Ramos (cell line): ENCODE data around the gene SERPINA12.
"Not testable (repeated sequence)": the region's sequence is repeated elsewhere in the genome, so short reads cannot be mapped to it uniquely, and the experiment has no call there.

ENCODE experiments used
- in situ Hi-C: fragments of 300-500 bp; cut with MboI; formaldehyde crosslinking; loops from one replicate; pipeline ENCODE4 v1.14.3; 2022; ENCODE audit warnings: low sequenced_read_pairs; ENCODE audit not compliant: unreplicated experiment

Gene SERPINA12

GRCh38 chr14:94539181-94539580 is 29.9 kb upstream of the SERPINA12 start:
- in situ Hi-C loops: no loop called here

- in situ Hi-C loops: no loop called here
Observed at GRCh38 chr14:94538070-94538740, 28.9 kb upstream of the SERPINA12 start.

- in situ Hi-C loops: no loop called here
Observed at GRCh38 chr14:94536836-94537235, 27.6 kb upstream of the SERPINA12 start.

GRCh38 chr14:94535506-94535905 is 26.2 kb upstream of the SERPINA12 start:
- in situ Hi-C loops: no loop called here

- in situ Hi-C loops: no loop called here
Observed at GRCh38 chr14:94532447-94532846, 23.2 kb upstream of the SERPINA12 start.

- in situ Hi-C loops: no loop called here
Observed at GRCh38 chr14:94531187-94531586, 21.9 kb upstream of the SERPINA12 start.

- in situ Hi-C loops: no loop called here
Observed at GRCh38 chr14:94524093-94524492, 14.8 kb upstream of the SERPINA12 start.

- in situ Hi-C loops: no loop called here
Observed at GRCh38 chr14:94523265-94523664, 14.0 kb upstream of the SERPINA12 start.

- in situ Hi-C loops: no loop called here
Observed at GRCh38 chr14:94522115-94522724, 13.0 kb upstream of the SERPINA12 start.

- in situ Hi-C loops: no loop called here
Observed at GRCh38 chr14:94521375-94522114, 12.3 kb upstream of the SERPINA12 start.

- in situ Hi-C loops: no loop called here
Observed at GRCh38 chr14:94517641-94518257, 8.5 kb upstream of the SERPINA12 start.

GRCh38 chr14:94517248-94517640 is 8.0 kb upstream of the SERPINA12 start:
- in situ Hi-C loops: no loop called here

GRCh38 chr14:94515856-94516255 is 6.6 kb upstream of the SERPINA12 start:
- in situ Hi-C loops: no loop called here

GRCh38 chr14:94515426-94515825 is 6.2 kb upstream of the SERPINA12 start:
- in situ Hi-C loops: no loop called here

- in situ Hi-C loops: no loop called here
Observed at GRCh38 chr14:94514351-94514750, 5.1 kb upstream of the SERPINA12 start.

- in situ Hi-C loops: not testable (repeated sequence)
Observed at GRCh38 chr14:94510481-94510880, 1.2 kb upstream of the SERPINA12 start.

GRCh38 chr14:94505641-94506040 is 3.6 kb downstream of the SERPINA12 start:
- in situ Hi-C loops: no loop called here

- in situ Hi-C loops: no loop called here
Observed at GRCh38 chr14:94505206-94505605, 4.1 kb downstream of the SERPINA12 start.

GRCh38 chr14:94501588-94502516 is 7.4 kb downstream of the SERPINA12 start:
- in situ Hi-C loops: no loop called here

GRCh38 chr14:94500264-94500663 is 9.0 kb downstream of the SERPINA12 start:
- in situ Hi-C loops: no loop called here
